OCI-LY7 (cell line): ENCODE data around the gene ZNF99. TPM values are rescaled to one million over a fixed set of nuclear protein-coding genes. Genes with fewer than 3 reads are reported as not detected.
"Not testable (repeated sequence)": the region's sequence is repeated elsewhere in the genome, so short reads cannot be mapped to it uniquely, and the experiment has no call there.

Experiments used
- BruUV-seq: library from RNA; stranded (reverse); fragments of 400-500 nt; replicated peaks from 2 replicates; lab custom pipeline; 2021; lab: Mats Ljungman, UMichigan
- CTCF ChIA-PET: fragments of 300-600 bp; sonication (Branson Sonifier 250); formaldehyde crosslinking; loops from one replicate; lab custom pipeline; 2022; ENCODE audit warnings: antibody characterized with exemption; ENCODE audit not compliant: unreplicated experiment; lab: Charles Lee
- POLR2A ChIA-PET: fragments of 300-600 bp; sonication (Branson Sonifier 250); formaldehyde crosslinking; loops from one replicate; lab custom pipeline; 2022; ENCODE audit warnings: antibody characterized with exemption; lab: Charles Lee
- DNase-seq: peaks from one replicate; pipeline ENCODE4 v3.0.0-alpha.2; 2015; ENCODE audit warnings: low spot score
- H2AFZ ChIP-seq: fragments of 200-600 bp; sonication (generic), shearing (Covaris generic); 2 replicates; pipeline ENCODE4 v1.6.1; 2014; ENCODE audit warnings: mild to moderate bottlenecking, antibody characterized with exemption, low read length, moderate library complexity
- H3K27ac ChIP-seq: fragments of 200-600 bp; sonication (generic); 2 replicates; pipeline ENCODE4 v1.5.1; 2014; ENCODE audit warnings: mixed run types, low read depth, mild to moderate bottlenecking, moderate library complexity, low read length, inconsistent platforms; ENCODE audit not compliant: poor library complexity, severe bottlenecking
- H3K36me3 ChIP-seq: fragments of 200-600 bp; sonication (generic); 2 replicates; pipeline ENCODE4 v1.6.1; 2014; ENCODE audit warnings: mild to moderate bottlenecking, antibody characterized with exemption, low read length, moderate library complexity, mixed read lengths; ENCODE audit not compliant: insufficient read depth
- H3K4me1 ChIP-seq: fragments of 200-600 bp; sonication (generic); 2 replicates; pipeline ENCODE4 v1.5.1; 2014; ENCODE audit warnings: mild to moderate bottlenecking, low read length; ENCODE audit not compliant: insufficient read depth, poor library complexity, severe bottlenecking
- H3K4me2 ChIP-seq: fragments of 200-600 bp; sonication (generic); 2 replicates; pipeline ENCODE4 v1.6.1; 2014; ENCODE audit warnings: mild to moderate bottlenecking, low read length
- H3K4me3 ChIP-seq: fragments of 200-600 bp; sonication (generic); 2 replicates; pipeline ENCODE4 v1.5.1; 2014; ENCODE audit warnings: mild to moderate bottlenecking, low read depth, low read length; ENCODE audit not compliant: poor library complexity, severe bottlenecking
- H3K79me2 ChIP-seq: fragments of 200-600 bp; sonication (generic); 2 replicates; pipeline ENCODE4 v1.6.1; 2016; ENCODE audit warnings: low read depth, mild to moderate bottlenecking, low read length, moderate library complexity, mixed read lengths; ENCODE audit not compliant: insufficient read depth
- H3K9me2 ChIP-seq: fragments of 200-600 bp; sonication (generic); 2 replicates; pipeline ENCODE4 v1.6.1; 2016; ENCODE audit warnings: mild to moderate bottlenecking, low read length, mixed read lengths; ENCODE audit not compliant: insufficient read depth
- H3K9me3 ChIP-seq: fragments of 200-600 bp; sonication (generic); 2 replicates; pipeline ENCODE4 v1.6.1; 2014; ENCODE audit warnings: mild to moderate bottlenecking, mixed run types, low read length, mixed read lengths
- H4K20me1 ChIP-seq: fragments of 200-600 bp; sonication (generic); 2 replicates; pipeline ENCODE4 v1.6.1; 2014; ENCODE audit warnings: mild to moderate bottlenecking, antibody characterized with exemption, low read length, moderate library complexity, mixed read lengths; ENCODE audit not compliant: insufficient read depth
- CTCF ChIP-seq: fragments of 200-600 bp; sonication (generic); conservative IDR thresholded peaks from 2 replicates; pipeline ENCODE4 v1.5.1; 2014; ENCODE audit warnings: mild to moderate bottlenecking, antibody characterized with exemption, low read length, moderate library complexity, mixed read lengths
- EZH2phosphoT487 ChIP-seq: fragments of 200-600 bp; sonication (generic); IDR thresholded peaks from 2 replicates; pipeline ENCODE4 v1.6.1; 2018; ENCODE audit warnings: low read depth, borderline replicate concordance, mild to moderate bottlenecking, mixed run types, antibody characterized with exemption, low read length, moderate library complexity, mixed read lengths
- intact Hi-C: fragments of 100-400 bp; cut with micrococcal nuclease; formaldehyde crosslinking; loops from one replicate; pipeline ENCODE4 v1.10.0; 2022; ENCODE audit not compliant: unreplicated experiment
- total RNA-seq, 2 experiments: library from RNA; depleted of rRNA in 1 of 2; stranded (reverse); fragments of >200 nt in 1 of 2; shearing (Covaris generic) in 1 of 2; gene quantifications; 2 replicates each; pipeline ENCODE4 v1.2.3, GENCODE V29; 2014 to 2022

Gene ZNF99
- total RNA-seq, 2 experiments from 2014 or later = not detected

- ChIA-PET POLR2A (no interaction called here), CTCF (no interaction called here)
- BruUV-seq = no TSS peak
- Histone ChIP-seq H3K79me2 (no peaks in the 10 kb centered on the region), H3K9me3 (no peaks in the 10 kb centered on the region), H3K4me3 (no peak overlapping the region), H3K4me2 (no peak overlapping the region), H2AFZ (no peak overlapping the region), H3K4me1 (no peaks in the 10 kb centered on the region), H3K9me2 (no peaks in the 10 kb centered on the region), H3K27ac (no peak overlapping the region), H4K20me1 (no peaks in the 10 kb centered on the region), H3K36me3 (no peaks in the 10 kb centered on the region)
- TF ChIP-seq EZH2phosphoT487 = no peak
- no peak for TF ChIP-seq CTCF
- DNase-seq = no peak
- intact Hi-C loops = no loop called here
Measured at GRCh38 chr19:22806418-22806817, 22.5 kb upstream of the ZNF99 start.

GRCh38 chr19:22797040-22797439 is 13.1 kb upstream of the ZNF99 start:
- BruUV-seq = no TSS peak
- POLR2A ChIA-PET = no interaction called here
- intact Hi-C loops = no loop called here

GRCh38 chr19:22792863-22793262 is 8.9 kb upstream of the ZNF99 start:
- H3K4me2 ChIP-seq, intact Hi-C loops, POLR2A ChIA-PET: not testable (repeated sequence)

More at GRCh38 chr19:22797040-22797439, 13.1 kb upstream of the ZNF99 start:
- Histone ChIP-seq H3K36me3 (no peaks in the 10 kb centered on the region), H3K9me2 (no peaks in the 10 kb centered on the region), H4K20me1 (no peaks in the 10 kb centered on the region), H3K4me3 (no peak overlapping the region), H3K27ac (no peak overlapping the region), H2AFZ (no peak overlapping the region), H3K79me2 (no peaks in the 10 kb centered on the region), H3K4me1 (no peaks in the 10 kb centered on the region), H3K4me2 (no peak overlapping the region), H3K9me3 (no peaks in the 10 kb centered on the region)
- no peak for DNase-seq
- TF ChIP-seq CTCF = no peak
- no peak for TF ChIP-seq EZH2phosphoT487
- CTCF ChIA-PET = no interaction called here

More at GRCh38 chr19:22792863-22793262, 8.9 kb upstream of the ZNF99 start:
- BruUV-seq, H3K9me3 ChIP-seq, H2AFZ ChIP-seq, CTCF ChIA-PET, H3K27ac ChIP-seq, H3K9me2 ChIP-seq, H4K20me1 ChIP-seq, H3K4me3 ChIP-seq, H3K36me3 ChIP-seq, DNase-seq, H3K79me2 ChIP-seq, H3K4me1 ChIP-seq: not testable (repeated sequence)
